Liver (tissue), 9 donors: ENCODE results near the gene DENND6A. TPM values are rescaled to one million over a fixed set of nuclear protein-coding genes. Genes with fewer than 3 reads are reported as not detected.

Experiments
- DNase-seq: peaks from one replicate; pipeline ENCODE4 v3.0.0-alpha.2; 2017; ENCODE audit warnings: low spot score
- H3K27ac ChIP-seq, 2 donors: one replicate each; pipeline ENCODE4 v1.7.0; 2013; ENCODE audit warnings: inconsistent platforms in 2 of 2, low read length in 2 of 2, control low read depth in 1 of 2, low read depth in 1 of 2, mild to moderate bottlenecking in 1 of 2
- H3K27me3 ChIP-seq, 4 donors: one replicate each; pipeline versions ENCODE4 v1.6.1 to v1.7.0; 2013; ENCODE audit warnings: low read length in 3 of 4, inconsistent platforms in 1 of 4, mild to moderate bottlenecking in 1 of 4, moderate library complexity in 1 of 4; ENCODE audit not compliant: control insufficient read depth in 4 of 4, insufficient read depth in 4 of 4
- H3K36me3 ChIP-seq, 4 donors: one replicate each; pipeline versions ENCODE4 v1.6.1 to v1.7.0; 2013; ENCODE audit warnings: low read length in 3 of 4, mild to moderate bottlenecking in 3 of 4, low read depth in 1 of 4, moderate library complexity in 1 of 4; ENCODE audit not compliant: control insufficient read depth in 4 of 4, insufficient read depth in 3 of 4
- H3K4me1 ChIP-seq, 4 donors: one replicate each; pipeline versions ENCODE4 v1.6.1 to v1.7.0; 2013; ENCODE audit warnings: low read length in 3 of 4, mild to moderate bottlenecking in 3 of 4, moderate library complexity in 1 of 4; ENCODE audit not compliant: control insufficient read depth in 4 of 4, insufficient read depth in 4 of 4
- H3K4me3 ChIP-seq, 3 donors: one replicate each; pipeline versions ENCODE4 v1.6.1 to v1.7.0; 2013; ENCODE audit warnings: low read length in 3 of 3, control low read depth in 1 of 3, low read depth in 1 of 3, mild to moderate bottlenecking in 1 of 3
- H3K9ac ChIP-seq, 2 donors: one replicate each; pipeline ENCODE4 v1.7.0; 2013; ENCODE audit warnings: low read length in 2 of 2, mild to moderate bottlenecking in 2 of 2, moderate library complexity in 2 of 2, control low read depth in 1 of 2, low read depth in 1 of 2
- H3K9me3 ChIP-seq, 4 donors: one replicate each; pipeline versions ENCODE4 v1.6.1 to v1.7.0; 2013; ENCODE audit warnings: low read length in 3 of 4; ENCODE audit not compliant: control insufficient read depth in 4 of 4
- ATF3 ChIP-seq: IDR thresholded peaks from 2 replicates; pipeline ENCODE4 v1.6.1; 2016; ENCODE audit warnings: antibody characterized with exemption
- EGR1 ChIP-seq, 2 donors: IDR thresholded peaks; 2 replicates each; pipeline ENCODE4 v1.6.1; 2016 to 2018; ENCODE audit warnings: antibody characterized with exemption in 2 of 2, low read depth in 2 of 2
- FOXA1 ChIP-seq: IDR thresholded peaks from 2 replicates; pipeline ENCODE4 v1.6.1; 2016; ENCODE audit warnings: antibody characterized with exemption
- FOXA2 ChIP-seq: IDR thresholded peaks from 2 replicates; pipeline ENCODE4 v1.6.1; 2016; ENCODE audit warnings: antibody characterized with exemption
- GABPA ChIP-seq, 2 donors: IDR thresholded peaks in 1 of 2; conservative IDR thresholded peaks in 1 of 2; 2 replicates each; pipeline ENCODE4 v1.6.1; 2016; ENCODE audit warnings: antibody characterized with exemption in 2 of 2, mild to moderate bottlenecking in 1 of 2, moderate library complexity in 1 of 2
- HNF4A ChIP-seq, 2 donors: conservative IDR thresholded peaks; 2 replicates each; pipeline ENCODE4 v1.6.1; 2016; ENCODE audit warnings: antibody characterized with exemption in 2 of 2, mild to moderate bottlenecking in 2 of 2
- HNF4G ChIP-seq: IDR thresholded peaks from 2 replicates; pipeline ENCODE4 v1.6.1; 2016; ENCODE audit warnings: antibody characterized with exemption
- JUND ChIP-seq, 2 donors: IDR thresholded peaks; 2 replicates each; pipeline ENCODE4 v1.6.1; 2016; ENCODE audit warnings: antibody characterized with exemption in 2 of 2
- MAX ChIP-seq: IDR thresholded peaks from 2 replicates; pipeline ENCODE4 v1.6.1; 2016; ENCODE audit warnings: antibody characterized with exemption
- NR2F2 ChIP-seq: IDR thresholded peaks from 2 replicates; pipeline ENCODE4 v1.6.1; 2016; ENCODE audit warnings: antibody characterized with exemption
- RAD21 ChIP-seq, 2 donors: IDR thresholded peaks; 2 replicates each; pipeline ENCODE4 v1.6.1; 2016; ENCODE audit warnings: antibody characterized with exemption in 2 of 2, mild to moderate bottlenecking in 2 of 2
- RXRA ChIP-seq, 2 donors: IDR thresholded peaks; 2 replicates each; pipeline ENCODE4 v1.6.1; 2017 to 2018; ENCODE audit warnings: antibody characterized with exemption in 2 of 2, mild to moderate bottlenecking in 1 of 2
- SP1 ChIP-seq: IDR thresholded peaks from 2 replicates; pipeline ENCODE4 v1.6.1; 2018; ENCODE audit warnings: antibody characterized with exemption, mild to moderate bottlenecking
- TAF1 ChIP-seq: conservative IDR thresholded peaks from 2 replicates; pipeline ENCODE4 v1.6.1; 2016; ENCODE audit warnings: antibody characterized with exemption, mild to moderate bottlenecking
- YY1 ChIP-seq: IDR thresholded peaks from 2 replicates; pipeline ENCODE4 v1.6.1; 2016; ENCODE audit warnings: antibody characterized with exemption, mild to moderate bottlenecking
- ZBTB33 ChIP-seq: IDR thresholded peaks from 2 replicates; pipeline ENCODE4 v1.6.1; 2016; ENCODE audit warnings: antibody characterized with exemption
- WGBS: extraction: QIAGEN DNeasy Blood & Tissue Kit; methylation state at CpG from one replicate; pipeline ENCODE4 v1.1.7; 2013; 5-methylcytosine and 5-hydroxymethylcytosine counted together
- polyA plus RNA-seq, 2 donors: library from polyadenylated mRNA; stranded (reverse) in 1 of 2; unstranded in 1 of 2; fragments of 200-250 nt in 1 of 2; fragments of >200 nt in 1 of 2; fragmentation: Nextera tagmentation in 1 of 2; extraction: Ambion mirVana in 1 of 2; gene quantifications; one replicate each; pipeline versions ENCODE4 v1.2.1 to v1.2.3, GENCODE V29; 2013 to 2015
- total RNA-seq, 2 donors: library from RNA; depleted of rRNA; stranded (reverse); fragments of >200 nt; gene quantifications; one replicate each; pipeline ENCODE4 v1.2.3, GENCODE V29; 2014
- TF ChIP-seq, protein P1 (sequence below): fragments of 150-350 bp; IDR thresholded peaks from 2 replicates; pipeline ENCODE4 v1.5.1; 2017; ENCODE audit warnings: improper control_type of control experiment, low read depth, low read length; ENCODE audit not compliant: missing input control
- TF ChIP-seq, protein P2 (sequence below): IDR thresholded peaks from 2 replicates; pipeline ENCODE4 v1.6.1; 2016; ENCODE audit warnings: antibody characterized with exemption, mild to moderate bottlenecking
- donor health status: healthy.
- donor health status: healthy.
- donor health status: healthy.
- donor health status: healthy.
- donor health status: healthy.

Gene DENND6A
- total and polyA plus RNA-seq, 4 donors: 3.1 to 12.2 (median 8.1) TPM

DNA sequence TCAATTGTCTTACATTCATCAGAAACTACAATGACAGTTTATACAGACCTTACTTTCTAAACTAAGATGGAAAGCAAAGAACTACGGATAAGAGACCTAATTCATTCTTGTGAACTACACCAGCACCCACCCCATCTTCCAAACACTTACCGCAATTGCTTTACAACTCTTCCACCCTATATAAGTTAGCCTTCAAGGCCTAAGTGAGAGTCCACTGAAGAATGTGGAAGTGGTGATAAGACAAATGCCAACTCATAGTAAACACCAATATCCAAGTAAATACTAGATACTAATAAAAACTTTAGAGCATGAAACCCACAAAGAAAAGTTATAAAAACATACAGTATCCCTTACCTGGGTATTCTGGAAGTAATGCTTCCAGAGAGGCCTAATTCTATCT is 109.3 kb downstream of the DENND6A start:
- H3K4me1 ChIP-seq: peaks cover 2 to 7% (median 4%) of the 10 kb centered on the region in 4 donors
- H3K36me3 ChIP-seq: peaks cover 7 to 25% (median 21%) of the 10 kb centered on the region in 4 donors
- no peak overlapping the region for H3K27ac ChIP-seq
- H3K9me3 ChIP-seq: no peaks in the 10 kb centered on the region
- no peak overlapping the region for H3K9ac ChIP-seq
- 87% methylated on average over 2 of the region's 2 CpGs for WGBS
- H3K4me3 ChIP-seq: no peak overlapping the region
- H3K27me3 ChIP-seq: no peaks in the 10 kb centered on the region
- TF ChIP-seq, protein P1, sequence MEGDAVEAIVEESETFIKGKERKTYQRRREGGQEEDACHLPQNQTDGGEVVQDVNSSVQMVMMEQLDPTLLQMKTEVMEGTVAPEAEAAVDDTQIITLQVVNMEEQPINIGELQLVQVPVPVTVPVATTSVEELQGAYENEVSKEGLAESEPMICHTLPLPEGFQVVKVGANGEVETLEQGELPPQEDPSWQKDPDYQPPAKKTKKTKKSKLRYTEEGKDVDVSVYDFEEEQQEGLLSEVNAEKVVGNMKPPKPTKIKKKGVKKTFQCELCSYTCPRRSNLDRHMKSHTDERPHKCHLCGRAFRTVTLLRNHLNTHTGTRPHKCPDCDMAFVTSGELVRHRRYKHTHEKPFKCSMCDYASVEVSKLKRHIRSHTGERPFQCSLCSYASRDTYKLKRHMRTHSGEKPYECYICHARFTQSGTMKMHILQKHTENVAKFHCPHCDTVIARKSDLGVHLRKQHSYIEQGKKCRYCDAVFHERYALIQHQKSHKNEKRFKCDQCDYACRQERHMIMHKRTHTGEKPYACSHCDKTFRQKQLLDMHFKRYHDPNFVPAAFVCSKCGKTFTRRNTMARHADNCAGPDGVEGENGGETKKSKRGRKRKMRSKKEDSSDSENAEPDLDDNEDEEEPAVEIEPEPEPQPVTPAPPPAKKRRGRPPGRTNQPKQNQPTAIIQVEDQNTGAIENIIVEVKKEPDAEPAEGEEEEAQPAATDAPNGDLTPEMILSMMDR: no peak
- TF ChIP-seq FOXA1 (no peak), RAD21 (IDR thresholded peaks at IDR 0.05) (no peak), SP1 (no peak), ATF3 (no peak), HNF4A (conservative IDR thresholded peaks at IDR 0.05) (no peak), EGR1 (IDR thresholded peaks at IDR 0.05; ENCODE audit: low read depth in 2 of 2) (no peak), TAF1 (no peak), MAX (no peak), GABPA (IDR thresholded peaks at IDR 0.05 in 1 of 2, conservative IDR thresholded peaks at IDR 0.05 in 1 of 2) (no peak), NR2F2 (no peak), RXRA (IDR thresholded peaks at IDR 0.05) (no peak), FOXA2 (no peak), YY1 (no peak), HNF4G (no peak), JUND (IDR thresholded peaks at IDR 0.05) (no peak), ZBTB33 (no peak)
- TF ChIP-seq, protein P2, sequence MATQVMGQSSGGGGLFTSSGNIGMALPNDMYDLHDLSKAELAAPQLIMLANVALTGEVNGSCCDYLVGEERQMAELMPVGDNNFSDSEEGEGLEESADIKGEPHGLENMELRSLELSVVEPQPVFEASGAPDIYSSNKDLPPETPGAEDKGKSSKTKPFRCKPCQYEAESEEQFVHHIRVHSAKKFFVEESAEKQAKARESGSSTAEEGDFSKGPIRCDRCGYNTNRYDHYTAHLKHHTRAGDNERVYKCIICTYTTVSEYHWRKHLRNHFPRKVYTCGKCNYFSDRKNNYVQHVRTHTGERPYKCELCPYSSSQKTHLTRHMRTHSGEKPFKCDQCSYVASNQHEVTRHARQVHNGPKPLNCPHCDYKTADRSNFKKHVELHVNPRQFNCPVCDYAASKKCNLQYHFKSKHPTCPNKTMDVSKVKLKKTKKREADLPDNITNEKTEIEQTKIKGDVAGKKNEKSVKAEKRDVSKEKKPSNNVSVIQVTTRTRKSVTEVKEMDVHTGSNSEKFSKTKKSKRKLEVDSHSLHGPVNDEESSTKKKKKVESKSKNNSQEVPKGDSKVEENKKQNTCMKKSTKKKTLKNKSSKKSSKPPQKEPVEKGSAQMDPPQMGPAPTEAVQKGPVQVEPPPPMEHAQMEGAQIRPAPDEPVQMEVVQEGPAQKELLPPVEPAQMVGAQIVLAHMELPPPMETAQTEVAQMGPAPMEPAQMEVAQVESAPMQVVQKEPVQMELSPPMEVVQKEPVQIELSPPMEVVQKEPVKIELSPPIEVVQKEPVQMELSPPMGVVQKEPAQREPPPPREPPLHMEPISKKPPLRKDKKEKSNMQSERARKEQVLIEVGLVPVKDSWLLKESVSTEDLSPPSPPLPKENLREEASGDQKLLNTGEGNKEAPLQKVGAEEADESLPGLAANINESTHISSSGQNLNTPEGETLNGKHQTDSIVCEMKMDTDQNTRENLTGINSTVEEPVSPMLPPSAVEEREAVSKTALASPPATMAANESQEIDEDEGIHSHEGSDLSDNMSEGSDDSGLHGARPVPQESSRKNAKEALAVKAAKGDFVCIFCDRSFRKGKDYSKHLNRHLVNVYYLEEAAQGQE: no peak
- no peak for DNase-seq
